K562 (cell line): ENCODE measurements around the gene PDE11A. TPM values are rescaled to one million over a fixed set of nuclear protein-coding genes. Genes with fewer than 3 reads are reported as not detected.

Source experiments
- BRD9 ChIP-seq: fragments of 450-650 bp; IDR thresholded peaks from 2 replicates; pipeline ENCODE4 v1.6.1; 2018; ENCODE audit warnings: low read depth; ENCODE audit not compliant: partially characterized antibody
- CLOCK ChIP-seq: fragments of 250-450 bp; sonication (Bioruptor Pico); IDR thresholded peaks from 2 replicates; pipeline ENCODE4 v1.4.0; 2020; ENCODE audit warnings: mild to moderate bottlenecking, moderate library complexity, borderline replicate concordance
- ETS1 ChIP-seq: conservative IDR thresholded peaks from 2 replicates; pipeline ENCODE4 v1.6.1; 2011; ENCODE audit warnings: low read depth, mild to moderate bottlenecking, low read length; ENCODE audit not compliant: control insufficient read depth
- EZH2 ChIP-seq: IDR thresholded peaks from 2 replicates; pipeline ENCODE4 v1.6.1; 2012; ENCODE audit warnings: low read depth, mild to moderate bottlenecking, inconsistent platforms, low read length, borderline replicate concordance
- FUS ChIP-seq: fragments of 200-400 bp; formaldehyde crosslinking; optimal IDR thresholded peaks from 2 replicates; pipeline ENCODE3; 2017; ENCODE audit warnings: low read depth, low read length
- HMG20B ChIP-seq: fragments of 250-450 bp; sonication (Bioruptor Pico); IDR thresholded peaks from 2 replicates; pipeline ENCODE4 v1.5.0; 2021; ENCODE audit warnings: mild to moderate bottlenecking
- MLX ChIP-seq, 2 experiments: fragments of 450-650 bp in 1 of 2; sonication (generic) in 1 of 2; formaldehyde crosslinking; conservative IDR thresholded peaks; 2 replicates each; pipeline versions ENCODE4 v1.4.0 to v1.8.1; 2020 to 2022; ENCODE audit warnings: mild to moderate bottlenecking in 1 of 2, missing genetic modification reagents in 1 of 2
- RREB1 ChIP-seq: fragments of 250-450 bp; sonication (Bioruptor Pico); IDR thresholded peaks from 2 replicates; pipeline ENCODE4 v1.4.0; 2020
- STAT5A ChIP-seq: IDR thresholded peaks from 2 replicates; pipeline ENCODE4 v1.6.1; 2012; ENCODE audit warnings: low read length, inconsistent platforms, borderline replicate concordance
- polyA plus RNA-seq, 8 experiments: library from polyadenylated mRNA; depleted of rRNA in 4 of 8; stranded (reverse) in 5 of 8; unstranded in 3 of 8; fragments of >200 nt; fragmentation: Nextera tagmentation in 2 of 8; fragmentation: Illumina TruSeq in 1 of 8; extraction: Ambion mirVana in 2 of 8; extraction: Trizol in 1 of 8; gene quantifications; 2 replicates each; pipeline versions ENCODE4 v1.2.1 to v1.2.3, GENCODE V29; 2011 to 2014; ENCODE audit warnings: inconsistent platforms in 1 of 8, missing spikeins in 1 of 8
- total RNA-seq, 7 experiments: library from RNA; depleted of rRNA in 6 of 7; stranded (reverse); fragments of >200 nt in 6 of 7; fragmentation: Illumina TruSeq in 2 of 7; extraction: Trizol in 2 of 7; gene quantifications; 2 replicates each; pipeline versions ENCODE4 v1.2.1 to v1.2.3, GENCODE V29; 2011 to 2021; ENCODE audit warnings: low replicate concordance in 1 of 7

Gene PDE11A
- total and polyA plus RNA-seq, 9 of the 15 experiments (the other 6 are each of a cell fraction or from before 2014, with no cell fraction given), result 3.2 to 22.1 (median 5.7) TPM

GRCh38 chr2:177763531-177764265 lies 308.9 kb downstream of the PDE11A start (continued):
- no peak for TF ChIP-seq RREB1 (CRISPR knock-in tag)
- TF ChIP-seq ETS1, result no peak
- TF ChIP-seq MLX (CRISPR knock-in tag; conservative IDR thresholded peaks at IDR 0.05), result no peak
- no peak for TF ChIP-seq FUS
- no peak for TF ChIP-seq HMG20B
- no peak for TF ChIP-seq EZH2
- TF ChIP-seq BRD9, result no peak
- no peak for TF ChIP-seq STAT5A
- no peak for TF ChIP-seq CLOCK (CRISPR knock-in tag)
